A549 (cell line): Measurements from ENCODE around the gene SRCAP. TPM values are rescaled to one million over a fixed set of nuclear protein-coding genes. Genes with fewer than 3 reads are reported as not detected.
A peak's percentile ranks its signal among the peaks of the same experiment; 100 is the strongest.

ENCODE experiments used
- ATAC-seq, 2 experiments: fragments of 200-7000 bp in 1 of 2; fragments of >200 bp in 1 of 2; cut with Nextera tagmentation in 1 of 2; cut with Tn5 transposase in 1 of 2; 3 replicates each; pipeline versions ENCODE4 v1.8.0 to v1.9.1; 2018 to 2020; ENCODE audit warnings: mild to moderate bottlenecking in 1 of 2, moderate library complexity in 1 of 2
- CTCF ChIA-PET: fragments of 300-600 bp; sonication (Branson Sonifier 250); formaldehyde crosslinking; extraction: SDS; loops from one replicate; lab custom pipeline; 2021; ENCODE audit warnings: antibody characterized with exemption, inconsistent platforms; lab: Yijun Ruan, JAX
- POLR2A ChIA-PET: fragments of 350-600 bp; formaldehyde crosslinking; extraction: SDS; loops from one replicate; lab custom pipeline; 2021; ENCODE audit warnings: antibody characterized with exemption, inconsistent platforms; lab: Yijun Ruan, JAX
- DNase-seq, 2 experiments: peaks; one replicate each; pipeline versions ENCODE4 v3.0.0 to v3.0.0-alpha.2; 2011 to 2016; ENCODE audit warnings: low read depth in 1 of 2, low spot score in 1 of 2
- FAIRE-seq: peaks from 2 replicates; lab custom pipeline; 2011; peaks lifted over from hg19 to GRCh38; lab: Jason Lieb, UNC
- H3K27ac ChIP-seq, 2 experiments: fragments of >200 bp; sonication (Bioruptor Twin); formaldehyde crosslinking; 3 replicates each; pipeline ENCODE4 v1.5.1; 2016 to 2017
- H3K4me1 ChIP-seq: fragments of >200 bp; sonication (Bioruptor Twin); formaldehyde crosslinking; 3 replicates; pipeline ENCODE4 v1.6.1; 2016
- H3K4me2 ChIP-seq: fragments of >200 bp; sonication (Bioruptor Twin); formaldehyde crosslinking; 3 replicates; pipeline ENCODE4 v1.6.1; 2016
- H3K4me3 ChIP-seq: fragments of >200 bp; sonication (Bioruptor Twin); formaldehyde crosslinking; 3 replicates; pipeline ENCODE4 v1.5.1; 2016
- H3K9me3 ChIP-seq: fragments of >200 bp; sonication (Bioruptor Twin); formaldehyde crosslinking; 3 replicates; pipeline ENCODE4 v1.6.1; 2016
- CBX8 ChIP-seq: fragments of 200-600 bp; sonication (generic); IDR thresholded peaks from 2 replicates; pipeline ENCODE4 v1.6.1; 2016
- CHD2 ChIP-seq: fragments of 150-350 bp; IDR thresholded peaks from 2 replicates; pipeline ENCODE4 v1.6.1; 2014; ENCODE audit warnings: low read length; ENCODE audit not compliant: partially characterized antibody
- CTCF ChIP-seq: fragments of >200 bp; sonication (Bioruptor Twin); formaldehyde crosslinking; IDR thresholded peaks from 3 replicates; pipeline ENCODE4 v1.5.1; 2016
- EHF ChIP-seq: fragments of 250-450 bp; sonication (Bioruptor Pico); IDR thresholded peaks from 2 replicates; pipeline ENCODE4 v1.5.0; 2020; ENCODE audit warnings: mild to moderate bottlenecking
- FOSL2 ChIP-seq, 2 experiments: fragments of 450-650 bp in 1 of 2; fragments of >200 bp in 1 of 2; sonication (Bioruptor Twin) in 1 of 2; formaldehyde crosslinking; IDR thresholded peaks; 2 replicates each; pipeline versions ENCODE4 v1.5.0 to v1.6.1; 2016 to 2020; ENCODE audit warnings: mild to moderate bottlenecking in 1 of 2, moderate library complexity in 1 of 2
- GATA3 ChIP-seq: IDR thresholded peaks from 2 replicates; pipeline ENCODE4 v1.6.1; 2012; ENCODE audit warnings: borderline replicate concordance
- HMGXB4 ChIP-seq: fragments of 250-450 bp; sonication (Bioruptor Pico); IDR thresholded peaks from 2 replicates; pipeline ENCODE4 v1.5.0; 2021; ENCODE audit warnings: mild to moderate bottlenecking, moderate library complexity, borderline replicate concordance
- HOXA7 ChIP-seq: fragments of 250-450 bp; sonication (Bioruptor Pico); IDR thresholded peaks from 2 replicates; pipeline ENCODE4 v1.5.0; 2020; ENCODE audit warnings: mild to moderate bottlenecking, moderate library complexity
- HOXB13 ChIP-seq: fragments of 250-450 bp; sonication (Bioruptor Pico); IDR thresholded peaks from 2 replicates; pipeline ENCODE4 v1.5.0; 2020; ENCODE audit warnings: low read depth, mild to moderate bottlenecking, moderate library complexity
- HOXB5 ChIP-seq: fragments of 250-450 bp; sonication (Bioruptor Pico); IDR thresholded peaks from 2 replicates; pipeline ENCODE4 v1.5.0; 2020; ENCODE audit warnings: mild to moderate bottlenecking, moderate library complexity
- JUN ChIP-seq, 2 experiments: fragments of >200 bp; sonication (Bioruptor Twin); formaldehyde crosslinking; IDR thresholded peaks; 2 replicates in 1 of 2; 3 replicates in 1 of 2; pipeline ENCODE4 v1.6.1; 2016 to 2017
- KDM5A ChIP-seq: fragments of 200-600 bp; sonication (generic); IDR thresholded peaks from 2 replicates; pipeline ENCODE4 v1.6.1; 2016; ENCODE audit warnings: antibody characterized with exemption, mild to moderate bottlenecking
- MAFK ChIP-seq: fragments of 450-650 bp; IDR thresholded peaks from 2 replicates; pipeline ENCODE4 v1.6.1; 2014; ENCODE audit not compliant: partially characterized antibody
- MYC ChIP-seq: IDR thresholded peaks from 2 replicates; pipeline ENCODE4 v1.6.1; 2012; ENCODE audit warnings: mild to moderate bottlenecking, inconsistent platforms, low read length, improper control_type of control experiment, borderline replicate concordance
- NPAS2 ChIP-seq: fragments of 250-450 bp; sonication (Bioruptor Pico); IDR thresholded peaks from 2 replicates; pipeline ENCODE4 v1.8.0; 2022; ENCODE audit warnings: mild to moderate bottlenecking, moderate library complexity, borderline replicate concordance
- POLR2A ChIP-seq: IDR thresholded peaks from 2 replicates; pipeline ENCODE4 v1.6.1; 2012; ENCODE audit warnings: mild to moderate bottlenecking, low read length
- RAD21 ChIP-seq, 2 experiments: fragments of >200 bp in 1 of 2; sonication (Bioruptor Twin) in 1 of 2; formaldehyde crosslinking in 1 of 2; IDR thresholded peaks in 1 of 2; conservative IDR thresholded peaks in 1 of 2; 2 replicates in 1 of 2; 3 replicates in 1 of 2; pipeline ENCODE4 v1.6.1; 2012 to 2018; ENCODE audit warnings: inconsistent platforms in 1 of 2
- REST ChIP-seq: fragments of 200-600 bp; sonication (generic); IDR thresholded peaks from 2 replicates; pipeline ENCODE4 v1.6.1; 2016; ENCODE audit warnings: antibody characterized with exemption, mild to moderate bottlenecking, moderate library complexity
- RFX5 ChIP-seq: fragments of 450-650 bp; IDR thresholded peaks from 2 replicates; pipeline ENCODE4 v1.7.1; 2014; ENCODE audit warnings: antibody characterized with exemption, mild to moderate bottlenecking, moderate library complexity
- RNF2 ChIP-seq: fragments of 200-600 bp; sonication (generic); IDR thresholded peaks from 2 replicates; pipeline ENCODE4 v1.6.1; 2016; ENCODE audit warnings: low read depth, mild to moderate bottlenecking, antibody characterized with exemption, moderate library complexity, borderline replicate concordance
- SMC3 ChIP-seq: fragments of >200 bp; sonication (Bioruptor Twin); formaldehyde crosslinking; IDR thresholded peaks from 3 replicates; pipeline ENCODE4 v1.6.1; 2018; ENCODE audit warnings: inconsistent platforms
- SREBF2 ChIP-seq: fragments of 450-650 bp; IDR thresholded peaks from 2 replicates; pipeline ENCODE4 v1.6.1; 2014; ENCODE audit warnings: mild to moderate bottlenecking, moderate library complexity
- TFCP2L1 ChIP-seq: fragments of 250-450 bp; sonication (Bioruptor Pico); IDR thresholded peaks from 2 replicates; pipeline ENCODE4 v1.5.0; 2021; ENCODE audit warnings: mild to moderate bottlenecking
- TP53 ChIP-seq: fragments of 250-450 bp; sonication (Bioruptor Pico); IDR thresholded peaks from 2 replicates; pipeline ENCODE4 v1.5.0; 2021; ENCODE audit warnings: mild to moderate bottlenecking, moderate library complexity
- WGBS: methylation state at CpG from one replicate; pipeline ENCODE4 v1.1.6; 2017; ENCODE audit errors: missing lambda C conversion rate; 5-methylcytosine and 5-hydroxymethylcytosine counted together
- polyA plus RNA-seq, 4 experiments: library from polyadenylated mRNA; depleted of rRNA in 3 of 4; stranded (reverse); fragments of >200 nt; fragmentation: RNase III in 1 of 4; extraction: RNeasy Plus Mini Kit Qiagen cat#74134 plus additional on column Dnase treatment in 1 of 4; gene quantifications; 2 replicates in 3 of 4; 3 replicates in 1 of 4; pipeline ENCODE4 v1.2.3, GENCODE V29; 2011 to 2017
- TF ChIP-seq, protein P1 (sequence below): fragments of >200 bp; sonication (Bioruptor Twin); formaldehyde crosslinking; IDR thresholded peaks from 3 replicates; pipeline ENCODE4 v1.6.1; 2016
- TF ChIP-seq, protein P2 (sequence below): IDR thresholded peaks from 2 replicates; pipeline ENCODE4 v1.6.1; 2012

SRCAP gene
- polyA plus RNA-seq, 2 of the 4 experiments (the other 2 are of a cell fraction), result 6.2 to 19.9 TPM

DNA sequence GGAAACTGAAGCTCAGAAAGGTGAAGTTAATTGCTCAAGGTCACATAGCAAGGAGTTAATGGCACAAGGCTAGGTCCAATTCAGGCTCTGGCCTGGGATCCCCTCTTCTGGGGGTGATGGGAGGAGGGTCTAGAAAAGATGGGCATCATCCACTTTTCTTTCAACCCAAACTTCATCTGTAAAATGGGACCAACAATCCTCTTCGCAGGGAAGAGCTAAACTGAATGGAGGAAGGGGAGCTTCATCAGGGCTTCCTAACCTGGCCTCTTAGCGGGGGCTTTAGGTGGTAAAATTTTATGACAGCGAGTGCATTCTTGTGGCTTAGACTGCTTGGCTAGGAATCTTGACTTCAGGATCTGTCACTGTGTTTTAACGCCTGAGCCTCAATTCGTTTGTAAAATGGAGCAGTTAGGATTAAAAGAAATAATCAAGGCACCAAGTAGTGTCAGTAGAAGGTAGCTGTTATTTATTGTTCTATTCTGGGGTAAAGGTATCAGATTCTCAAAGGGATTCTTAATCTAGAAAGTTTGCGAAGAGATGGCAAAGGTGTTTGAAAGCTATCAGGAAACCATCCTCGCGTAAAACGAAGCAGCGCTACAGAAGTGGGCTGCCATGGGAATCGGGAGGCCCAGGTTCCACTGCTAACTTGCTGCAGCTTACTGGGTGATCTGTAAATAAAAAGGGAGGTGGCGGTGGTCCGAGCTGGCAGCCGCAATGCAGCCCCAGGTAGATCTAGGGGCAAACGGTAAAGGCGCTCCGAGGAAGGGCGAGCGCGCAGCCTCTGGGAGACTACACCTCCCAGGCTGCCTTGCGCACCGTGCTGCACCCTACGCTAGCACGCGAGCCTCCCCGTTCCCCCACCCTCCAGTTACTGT lies 1.5 kb upstream of the SRCAP start:
- Histone ChIP-seq H3K4me1 (peaks cover 15% of the 10 kb centered on the region), H3K27ac (peak overlapping the region; percentile 97 to 99), H3K4me2 (peak overlapping the region; percentile 77), H3K9me3 (no peaks in the 10 kb centered on the region), H3K4me3 (peak overlapping the region; percentile 90)
- ATAC-seq, result peak; percentile 92 to 93; a peak in 5 of 6 replicates
- TF ChIP-seq CHD2 (peak; percentile 98), KDM5A (no peak), TFCP2L1 (CRISPR knock-in tag) (no peak), GATA3 (peak; percentile 83; the same call in 1 of the 2 replicates), NPAS2 (no peak), MAFK (no peak), HOXB13 (CRISPR knock-in tag) (no peak)
- 22% methylated on average over 26 of the region's 26 CpGs for WGBS
- POLR2A ChIA-PET, result interaction anchor here (2.4 kb wide), 2 partner anchors 38 to 51 kb away, joined by 7 to 12 read pairs; partner anchors contain the start of genes FBRS and PHKG2
- FAIRE-seq, result no peak
- peak in 1 of 2 experiments; percentile 95 for DNase-seq
- CTCF ChIA-PET, result interaction anchor here (0.6 to 5.1 kb wide), 11 partner anchors 9 to 871 kb away, joined by 3 to 39 read pairs (median 4); partner anchors contain the start of genes DCTPP1, FBRS and PRR14

- POLR2A ChIA-PET, result interaction anchor here (0.5 to 2.4 kb wide), 5 partner anchors 10 to 186 kb away, joined by 3 to 12 read pairs (median 4); partner anchors contain the start of genes FBRS and PHKG2
- Histone ChIP-seq H3K4me1 (peaks cover 15% of the 10 kb centered on the region), H3K4me3 (peak overlapping the region; percentile 90), H3K4me2 (peak overlapping the region; percentile 94), H3K9me3 (no peaks in the 10 kb centered on the region), H3K27ac (peak overlapping the region; percentile 97 to 99)
- peak; percentile 80 to 83 for ATAC-seq
- no peak for FAIRE-seq
- WGBS, result 0% methylated on average over 30 of the region's 76 CpGs
- peak; percentile 97 to 99 for DNase-seq
- CTCF ChIA-PET, result interaction anchor here (5.1 kb wide), 1 partner anchor 38 kb away, joined by 39 read pairs; the partner anchor contains the start of gene FBRS
- no peak for TF ChIP-seq CBX8
- no peak for TF ChIP-seq SMC3
- no peak for TF ChIP-seq EHF (CRISPR knock-in tag)
- TF ChIP-seq HOXB5 (CRISPR knock-in tag), result no peak; the same call in 1 of the 2 replicates
- TF ChIP-seq, protein P1, sequence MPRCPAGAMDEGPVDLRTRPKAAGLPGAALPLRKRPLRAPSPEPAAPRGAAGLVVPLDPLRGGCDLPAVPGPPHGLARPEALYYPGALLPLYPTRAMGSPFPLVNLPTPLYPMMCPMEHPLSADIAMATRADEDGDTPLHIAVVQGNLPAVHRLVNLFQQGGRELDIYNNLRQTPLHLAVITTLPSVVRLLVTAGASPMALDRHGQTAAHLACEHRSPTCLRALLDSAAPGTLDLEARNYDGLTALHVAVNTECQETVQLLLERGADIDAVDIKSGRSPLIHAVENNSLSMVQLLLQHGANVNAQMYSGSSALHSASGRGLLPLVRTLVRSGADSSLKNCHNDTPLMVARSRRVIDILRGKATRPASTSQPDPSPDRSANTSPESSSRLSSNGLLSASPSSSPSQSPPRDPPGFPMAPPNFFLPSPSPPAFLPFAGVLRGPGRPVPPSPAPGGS, result peak; percentile 81
- TF ChIP-seq TP53 (CRISPR knock-in tag), result peak; percentile 82; the same call in 1 of the 2 replicates
- TF ChIP-seq FOSL2 (IDR thresholded peaks at IDR 0.05), result no peak
- TF ChIP-seq FOSL2 (CRISPR knock-in tag; IDR thresholded peaks at IDR 0.05), result no peak
- TF ChIP-seq KDM5A, result no peak
- peak; percentile 47; the same call in 1 of the 2 replicates for TF ChIP-seq HOXA7 (CRISPR knock-in tag)
- TF ChIP-seq, protein P2, sequence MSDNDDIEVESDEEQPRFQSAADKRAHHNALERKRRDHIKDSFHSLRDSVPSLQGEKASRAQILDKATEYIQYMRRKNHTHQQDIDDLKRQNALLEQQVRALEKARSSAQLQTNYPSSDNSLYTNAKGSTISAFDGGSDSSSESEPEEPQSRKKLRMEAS, result peak; percentile 80
- peak; percentile 80 for TF ChIP-seq MYC
- no peak for TF ChIP-seq SREBF2
- peak; percentile 84 to 91 for TF ChIP-seq JUN (IDR thresholded peaks at IDR 0.05)
- TF ChIP-seq RNF2, result no peak
- peak; percentile 98 for TF ChIP-seq REST
- no peak for TF ChIP-seq RAD21 (conservative IDR thresholded peaks at IDR 0.05 in 1 of 2, IDR thresholded peaks at IDR 0.05 in 1 of 2)
- TF ChIP-seq HMGXB4 (CRISPR knock-in tag), result no peak
- TF ChIP-seq CTCF, result no peak
- peak; percentile 67 for TF ChIP-seq POLR2A
- peak; percentile 25; the same call in 1 of the 2 replicates for TF ChIP-seq RFX5
Measured at GRCh38 chr16:30698139-30698815, 694 bp upstream of the SRCAP start.
